Effector CD8-positive, alpha-beta T cell (primary cell): ENCODE data around the gene CADPS.

Source experiments
- DNase-seq: peaks from one replicate; lab custom pipeline; 2025; lab: John Stamatoyannopoulos, UW

CADPS gene

GRCh38 chr3:62439176-62439813 is 435.9 kb downstream of the CADPS start:
- no peak for DNase-seq

- DNase-seq, result no peak
Observed at GRCh38 chr3:62436785-62437184, 438.4 kb downstream of the CADPS start.

- DNase-seq, result no peak
Observed at GRCh38 chr3:62433396-62433795, 441.8 kb downstream of the CADPS start.

GRCh38 chr3:62421207-62421606 is 454.0 kb downstream of the CADPS start:
- DNase-seq, result no peak

GRCh38 chr3:62416144-62416543 is 459.1 kb downstream of the CADPS start:
- DNase-seq, result no peak

- DNase-seq, result no peak
Observed at GRCh38 chr3:62415312-62415801, 459.9 kb downstream of the CADPS start.

- DNase-seq, result no peak
Observed at GRCh38 chr3:62414786-62415185, 460.4 kb downstream of the CADPS start.

- no peak for DNase-seq
Observed at GRCh38 chr3:62413687-62414086, 461.5 kb downstream of the CADPS start.

GRCh38 chr3:62406945-62407344 is 468.3 kb downstream of the CADPS start:
- DNase-seq, result no peak

- no peak for DNase-seq
Observed at GRCh38 chr3:62405566-62405965, 469.6 kb downstream of the CADPS start.

GRCh38 chr3:62405135-62405534 is 470.1 kb downstream of the CADPS start:
- DNase-seq, result no peak

- no peak for DNase-seq
Observed at GRCh38 chr3:62404321-62404720, 470.9 kb downstream of the CADPS start.

GRCh38 chr3:62403765-62404164 is 471.5 kb downstream of the CADPS start:
- no peak for DNase-seq

- no peak for DNase-seq
Observed at GRCh38 chr3:62392626-62393292, 482.5 kb downstream of the CADPS start.

- no peak for DNase-seq
Observed at GRCh38 chr3:62387251-62387650, 488.0 kb downstream of the CADPS start.

- DNase-seq, result no peak
Observed at GRCh38 chr3:62379321-62379798, 495.9 kb downstream of the CADPS start.

GRCh38 chr3:62378921-62379320 is 496.3 kb downstream of the CADPS start:
- no peak for DNase-seq

GRCh38 chr3:62378311-62378789 is 496.9 kb downstream of the CADPS start:
- no peak for DNase-seq

- DNase-seq, result no peak
Observed at GRCh38 chr3:62376906-62377877, 498.0 kb downstream of the CADPS start.

- DNase-seq, result no peak
Observed at GRCh38 chr3:62376454-62376720, 498.8 kb downstream of the CADPS start.

GRCh38 chr3:62375655-62376453 is 499.4 kb downstream of the CADPS start:
- DNase-seq, result no peak
